ENCODE data around the gene AMDHD1.

Gene AMDHD1, protein sequence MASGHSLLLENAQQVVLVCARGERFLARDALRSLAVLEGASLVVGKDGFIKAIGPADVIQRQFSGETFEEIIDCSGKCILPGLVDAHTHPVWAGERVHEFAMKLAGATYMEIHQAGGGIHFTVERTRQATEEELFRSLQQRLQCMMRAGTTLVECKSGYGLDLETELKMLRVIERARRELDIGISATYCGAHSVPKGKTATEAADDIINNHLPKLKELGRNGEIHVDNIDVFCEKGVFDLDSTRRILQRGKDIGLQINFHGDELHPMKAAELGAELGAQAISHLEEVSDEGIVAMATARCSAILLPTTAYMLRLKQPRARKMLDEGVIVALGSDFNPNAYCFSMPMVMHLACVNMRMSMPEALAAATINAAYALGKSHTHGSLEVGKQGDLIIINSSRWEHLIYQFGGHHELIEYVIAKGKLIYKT

DNA sequence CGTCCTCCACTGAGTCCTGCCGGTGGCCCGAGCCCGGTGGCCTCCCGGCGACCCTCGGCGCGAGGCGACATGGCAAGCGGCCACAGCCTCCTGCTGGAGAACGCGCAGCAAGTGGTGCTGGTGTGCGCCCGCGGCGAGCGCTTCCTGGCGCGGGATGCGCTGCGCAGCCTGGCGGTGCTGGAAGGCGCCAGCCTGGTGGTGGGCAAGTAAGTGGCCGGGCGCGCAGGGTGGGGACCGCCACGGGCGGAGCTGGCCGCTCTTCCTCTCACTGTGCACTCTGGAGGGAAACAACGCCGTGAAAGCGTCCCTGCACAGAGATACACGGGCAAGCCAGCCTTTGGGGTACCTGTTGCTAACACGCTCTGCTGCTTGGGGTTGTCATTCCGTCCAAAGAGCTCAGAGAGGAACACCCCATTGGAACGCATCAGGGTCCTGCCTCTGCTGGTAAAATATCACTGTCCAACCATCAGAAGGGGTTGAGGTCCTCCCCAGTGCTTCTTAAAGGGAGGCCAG is at the start of gene AMDHD1:
TSS of gene AMDHD1 (plus strand) at position 2 of the 513 bp plus-strand sequence. CDS start at position 70, 68 bp downstream.
- no peak for DNase-seq (ENCODE audit: low read depth, low spot score)

DNA sequence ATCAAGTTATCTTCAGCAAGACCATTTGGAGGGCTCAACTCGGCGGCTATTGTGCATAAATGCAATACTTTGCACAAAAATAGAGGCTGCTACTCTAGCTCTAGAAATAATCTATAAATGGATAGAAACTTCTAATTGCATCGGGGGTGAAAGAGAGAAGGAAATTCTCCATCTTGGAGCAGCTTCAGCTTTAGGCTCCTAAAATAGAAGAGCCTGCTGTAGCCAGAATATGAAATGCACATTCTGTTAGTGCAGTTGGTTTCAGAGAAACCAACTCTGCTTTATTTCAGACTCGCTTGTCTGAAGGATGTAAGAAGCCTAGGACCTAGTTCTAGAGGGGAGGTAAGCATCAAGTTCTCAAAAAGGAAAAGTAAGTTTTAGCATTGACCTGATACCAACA is 46.3 kb upstream of the AMDHD1 start:
- DNase-seq (ENCODE audit: low read depth, low spot score), result no peak

DNA sequence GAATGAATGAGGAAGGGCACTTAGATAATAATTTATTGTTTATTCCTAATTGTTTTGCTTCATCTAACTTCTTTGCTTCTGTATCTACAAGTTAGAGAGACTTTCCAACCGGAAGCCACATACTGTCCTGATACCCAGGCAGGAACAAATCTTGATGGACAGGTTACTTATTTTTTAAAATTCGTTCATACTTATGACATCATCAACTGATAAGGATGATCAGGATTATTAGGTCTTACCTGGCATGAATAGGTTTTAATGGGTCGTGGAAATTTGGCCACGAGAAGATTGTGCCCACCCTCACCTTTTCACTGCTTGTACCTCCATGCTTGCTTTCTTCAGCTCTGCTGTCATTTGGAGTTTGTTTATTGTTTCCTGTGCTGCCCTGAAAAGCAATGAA is 45.0 kb upstream of the AMDHD1 start:
- DNase-seq (ENCODE audit: low read depth, low spot score), result no peak

DNA sequence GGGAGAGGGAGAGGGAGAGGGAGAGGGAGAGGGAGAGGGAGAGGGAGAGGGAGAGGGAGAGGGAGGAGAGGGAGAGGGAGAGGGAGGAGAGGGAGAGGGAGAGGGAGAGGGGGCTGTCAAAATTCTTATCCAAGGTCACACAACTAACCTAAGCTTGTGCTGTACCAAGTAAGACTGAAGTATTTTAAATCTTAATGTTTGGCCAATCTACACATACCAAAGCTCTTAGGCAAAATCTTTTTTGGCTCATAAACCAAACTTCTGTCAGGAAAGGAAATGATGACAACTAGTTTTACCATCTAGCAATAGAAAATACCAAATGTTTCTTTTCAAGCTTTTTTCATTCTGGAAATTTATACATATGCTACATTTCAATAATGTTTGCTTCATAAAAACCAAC is 34.6 kb upstream of the AMDHD1 start:
- no peak for DNase-seq (ENCODE audit: low read depth, low spot score)

DNA sequence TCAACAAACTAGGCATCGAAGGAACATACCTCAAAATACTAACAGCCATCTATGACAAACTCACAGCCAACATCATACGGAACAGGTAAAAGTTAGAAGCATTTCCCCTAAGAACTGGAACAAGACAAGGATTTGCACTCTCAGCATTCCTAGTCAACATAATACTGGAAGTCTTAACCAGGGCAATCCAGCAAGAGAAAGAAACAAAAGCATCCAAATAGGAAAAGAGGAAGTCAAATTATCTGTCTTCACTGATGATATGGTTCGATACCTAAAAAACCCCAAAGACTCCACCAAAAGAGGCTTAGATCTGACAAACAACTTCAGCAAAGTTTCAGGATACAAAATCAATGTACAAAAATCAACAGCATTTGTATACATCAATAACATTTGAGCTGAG is 33.3 kb upstream of the AMDHD1 start:
- no peak for DNase-seq (ENCODE audit: low read depth, low spot score)

DNA sequence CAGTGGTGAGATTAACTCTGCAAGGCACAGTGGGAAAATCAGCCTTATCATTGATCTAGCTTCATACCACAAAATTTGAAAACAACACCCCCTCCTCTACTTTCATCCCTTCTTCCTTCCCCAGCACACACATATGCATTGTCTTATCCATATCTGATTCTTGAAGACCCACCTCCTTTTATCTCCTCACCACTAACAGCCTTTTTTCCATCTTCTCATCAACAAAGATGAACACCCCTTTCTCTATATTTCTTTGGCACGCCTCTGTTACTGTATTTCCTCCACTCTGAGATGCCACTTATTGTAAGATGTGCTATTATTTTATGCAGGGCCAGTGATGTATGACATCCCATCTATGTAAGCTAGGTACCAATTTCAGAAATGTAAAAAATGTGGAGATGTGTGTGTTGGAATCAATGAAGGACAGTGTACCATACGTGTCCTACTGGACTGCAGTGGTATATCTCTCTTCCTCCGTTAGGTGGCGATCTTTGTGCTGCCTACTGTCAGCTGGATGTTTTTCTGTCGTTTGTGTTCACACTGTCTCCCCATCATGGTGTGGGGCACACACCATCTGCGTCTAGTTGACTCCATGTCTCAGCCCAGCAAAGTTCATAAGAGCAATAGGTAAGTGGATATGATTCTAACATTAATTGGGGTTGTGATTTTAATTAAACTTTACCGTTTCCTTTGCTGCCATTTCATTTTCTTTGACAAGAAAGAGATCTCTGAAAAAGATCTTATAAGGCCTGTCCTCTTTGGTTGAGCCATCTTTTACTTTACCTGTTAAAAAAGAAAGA is 24.7 kb upstream of the AMDHD1 start:
- DNase-seq (ENCODE audit: low read depth, low spot score), result no peak

DNA sequence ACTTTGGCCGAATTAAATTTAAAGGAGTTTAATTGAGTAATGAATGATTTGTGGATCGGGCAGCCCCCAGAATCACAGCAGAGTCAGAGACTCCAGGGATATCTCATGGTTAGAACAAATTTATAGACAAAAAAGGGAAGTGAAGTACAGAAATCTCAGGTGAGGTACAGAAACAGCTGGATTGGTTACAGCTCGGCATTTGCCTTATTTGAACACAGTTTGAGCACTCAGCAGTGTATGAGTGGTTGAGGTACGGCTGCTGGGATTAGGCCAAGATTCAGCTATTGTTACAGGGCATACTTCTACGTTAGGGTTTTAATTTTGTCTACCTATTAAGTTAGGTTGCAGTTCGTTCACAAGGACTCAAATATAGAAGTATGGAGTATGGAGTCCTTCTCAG is 24.0 kb upstream of the AMDHD1 start:
- no peak for DNase-seq (ENCODE audit: low read depth, low spot score)

DNA sequence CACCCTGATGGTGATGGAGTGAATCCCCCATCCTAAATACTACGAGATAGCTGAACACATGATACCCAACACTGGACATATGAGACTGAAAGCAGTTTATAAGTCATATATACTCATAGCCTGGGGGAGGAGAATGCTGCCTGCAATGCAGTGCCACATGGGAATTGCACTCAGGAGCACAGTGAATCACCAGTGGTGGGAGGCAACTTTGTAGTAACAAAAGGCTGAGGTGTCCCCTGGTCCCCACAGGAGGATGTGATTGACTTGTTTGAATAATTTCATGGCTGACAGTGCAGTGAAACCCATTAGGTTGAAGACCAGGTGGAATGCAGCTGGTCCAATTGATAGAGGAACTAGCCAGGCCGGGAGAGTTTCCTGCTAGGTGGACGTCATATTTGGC is 20.9 kb upstream of the AMDHD1 start:
- no peak for DNase-seq (ENCODE audit: low read depth, low spot score)

DNA sequence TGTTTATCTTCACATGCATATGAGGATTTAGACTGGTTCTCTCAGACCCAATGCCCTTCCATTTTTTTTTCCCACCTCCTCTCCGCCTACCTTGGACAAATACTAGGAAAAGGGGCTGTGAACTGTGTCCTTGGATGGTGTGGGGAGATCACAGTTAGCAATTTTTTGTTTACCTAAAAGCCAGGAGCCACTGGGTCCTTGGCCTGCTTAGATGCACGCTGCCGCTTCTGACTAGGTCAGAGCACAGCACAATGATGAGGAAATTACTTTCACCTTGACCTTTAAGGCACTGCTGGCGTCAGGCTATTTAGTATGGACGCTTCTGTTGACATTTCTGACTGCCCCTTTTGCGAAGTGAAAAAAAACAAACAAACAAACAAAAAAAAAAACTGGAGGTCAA is 2.6 kb upstream of the AMDHD1 start:
- DNase-seq (ENCODE audit: low read depth, low spot score), result no peak

DNA sequence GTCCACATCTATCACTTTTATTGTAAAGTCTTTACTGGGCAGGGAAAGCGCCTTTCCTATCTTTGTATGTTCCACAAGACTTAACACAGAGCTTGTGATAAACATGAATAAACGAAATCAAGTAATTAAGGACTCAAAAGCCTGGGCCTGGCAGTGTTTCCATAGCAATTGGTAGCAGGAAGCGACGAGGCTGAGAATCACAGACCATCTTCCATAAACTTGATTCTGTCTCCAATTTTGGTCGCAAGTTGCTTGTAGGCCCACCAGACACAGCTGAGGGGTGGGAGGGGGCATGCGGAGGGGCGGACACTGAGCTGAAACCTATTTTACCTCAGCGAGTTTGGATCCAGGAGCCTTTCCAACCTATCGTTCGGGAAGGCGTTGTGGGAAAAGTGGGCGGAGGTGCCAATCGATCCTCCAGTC is 1.0 kb upstream of the AMDHD1 start:
- no peak for DNase-seq (ENCODE audit: low read depth, low spot score)

DNA sequence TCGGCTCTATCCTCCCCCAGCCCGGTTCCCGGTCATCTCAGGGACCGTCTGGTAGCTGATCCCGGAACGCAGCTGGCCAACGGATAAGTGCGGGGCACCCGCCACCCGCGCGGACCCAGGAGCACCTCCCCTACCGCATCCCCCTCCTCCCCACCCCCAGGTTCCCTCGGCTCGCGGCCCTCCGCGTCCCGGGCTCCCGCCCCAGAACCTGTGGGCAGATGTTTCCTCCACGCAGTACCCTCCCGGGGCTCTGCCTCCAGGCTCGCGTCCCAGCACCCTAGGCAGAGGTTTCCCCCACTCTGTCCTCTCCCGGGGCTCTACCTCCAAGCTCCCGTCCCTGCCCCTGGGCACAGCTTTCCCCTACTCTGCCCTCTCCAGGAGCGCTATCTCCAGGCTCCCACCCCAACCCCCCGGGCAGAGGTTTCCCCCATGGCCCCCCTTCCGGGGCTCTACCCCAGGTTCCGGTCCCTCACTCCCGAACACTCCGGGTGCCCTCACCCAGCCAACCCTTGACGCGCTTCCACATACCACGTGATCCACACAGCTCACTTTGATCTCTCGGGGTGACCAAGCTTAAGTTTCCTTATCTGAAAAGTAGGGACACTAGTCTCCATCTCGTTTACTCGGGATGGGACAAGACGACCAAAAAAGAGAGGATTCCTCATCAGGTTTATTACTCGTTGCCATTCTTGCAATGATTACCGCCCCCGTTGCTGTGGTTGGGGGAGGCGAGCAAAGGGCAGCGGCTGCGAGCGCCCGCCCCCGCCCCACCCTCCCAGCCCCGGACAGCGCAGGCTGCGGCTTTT is 404 bp upstream of the AMDHD1 start, which contains the start of gene CCDC38:
TSS of gene CCDC38 (minus strand) at position 91 of the 806 bp plus-strand sequence. CDS start 6,105 bp downstream, outside the sequence.
- peak; percentile 57 for DNase-seq (ENCODE audit: low read depth, low spot score)

DNA sequence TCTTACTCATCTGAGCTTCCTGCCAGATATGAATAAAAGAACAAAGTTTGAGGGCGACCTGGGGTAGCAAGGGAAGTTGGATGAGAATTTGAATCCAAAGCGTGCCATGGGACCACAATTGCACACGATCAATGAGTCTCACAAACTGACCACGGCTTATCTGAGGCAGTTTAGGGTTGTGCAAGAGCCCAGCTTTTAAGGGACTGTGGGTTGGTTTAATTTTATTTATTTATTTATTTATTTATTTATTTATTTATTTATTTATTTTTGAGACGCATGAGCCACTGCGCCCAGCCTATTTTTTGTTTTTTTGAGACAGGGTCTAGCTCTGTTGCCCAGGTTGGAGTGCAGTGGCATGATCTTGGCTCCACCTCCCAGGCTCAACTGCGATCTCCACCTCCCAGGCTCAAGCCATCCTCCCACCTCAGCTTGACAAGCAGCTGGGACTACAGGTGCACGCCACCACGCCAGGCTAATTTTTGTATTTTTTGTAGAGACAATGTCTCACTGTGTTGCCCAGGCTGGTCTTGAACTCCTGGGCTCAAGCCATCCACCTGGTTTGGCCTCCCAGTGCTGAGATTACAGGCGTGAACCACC is 1.1 kb downstream of the AMDHD1 start:
- DNase-seq (ENCODE audit: low read depth, low spot score), result no peak

DNA sequence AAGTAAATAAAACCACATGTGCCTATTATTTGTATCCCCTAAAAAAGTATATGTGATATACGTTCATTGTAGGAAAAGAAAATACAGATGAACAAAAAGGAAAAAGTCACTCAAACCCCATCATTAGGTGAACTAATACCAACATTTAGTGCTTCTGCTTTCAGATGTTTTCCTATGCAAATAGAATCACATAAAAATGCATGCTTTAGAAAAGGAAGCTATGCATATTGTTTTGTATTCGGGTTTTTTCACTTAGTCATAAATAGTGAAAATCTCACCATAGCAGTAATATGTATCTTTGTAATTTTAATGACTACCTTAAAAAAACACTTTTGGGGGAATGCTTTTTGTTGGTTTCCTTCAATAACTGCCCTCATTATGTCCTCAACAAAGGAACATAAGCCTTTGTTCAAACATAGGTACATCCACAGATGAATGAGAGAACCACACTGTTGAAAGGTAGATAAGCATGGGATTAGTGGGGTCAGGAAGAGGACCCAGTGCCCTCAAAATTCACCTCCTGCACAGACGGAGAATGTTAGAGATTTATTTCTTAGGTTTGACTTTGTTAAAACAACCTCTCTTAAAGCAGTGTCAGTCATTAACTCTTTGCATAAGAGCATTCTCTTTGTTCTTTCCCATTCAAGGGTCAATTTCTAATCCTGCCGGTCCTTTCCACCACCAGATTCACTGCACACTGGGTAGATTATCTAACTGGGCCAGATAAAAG is 6.5 kb downstream of the AMDHD1 start:
- no peak for DNase-seq (ENCODE audit: low read depth, low spot score)

DNA sequence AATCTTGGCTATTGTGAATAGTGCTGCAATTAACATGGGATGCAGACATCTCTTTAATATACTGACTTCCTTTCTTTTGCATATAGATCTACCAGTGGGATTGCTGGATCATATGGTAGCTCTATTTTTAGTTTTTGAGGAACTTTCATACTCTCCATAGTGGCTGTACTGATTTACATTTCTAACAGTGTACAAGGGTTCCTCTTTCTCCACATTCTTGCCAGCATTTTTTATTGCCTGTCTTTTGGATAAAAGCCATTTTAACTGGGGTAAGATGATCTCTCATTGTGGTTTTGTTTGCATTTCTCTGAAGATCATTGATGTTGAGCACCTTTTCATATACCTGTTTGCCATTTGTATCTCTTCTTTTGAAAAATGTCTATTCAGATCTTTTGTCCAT is 8.4 kb downstream of the AMDHD1 start:
- DNase-seq (ENCODE audit: low read depth, low spot score), result no peak

DNA sequence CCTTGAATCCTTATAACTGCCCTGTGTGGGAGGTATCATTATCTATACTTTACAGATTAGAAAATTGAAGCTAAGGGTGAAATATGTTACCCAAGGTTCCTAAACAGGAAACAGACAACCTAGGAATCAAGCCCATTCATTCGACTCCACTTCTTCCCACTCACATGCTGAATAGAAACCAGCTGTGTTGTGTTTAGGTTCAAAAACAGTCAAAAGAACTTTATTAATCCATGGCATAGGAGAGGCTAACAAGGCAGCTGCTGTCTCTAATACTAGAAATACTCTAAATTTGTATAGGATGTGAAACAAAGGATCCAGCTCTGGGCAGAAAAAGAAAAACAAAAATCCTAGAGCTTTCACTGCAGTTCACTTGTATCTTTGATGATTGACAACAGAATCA is 9.9 kb downstream of the AMDHD1 start:
- DNase-seq (ENCODE audit: low read depth, low spot score), result no peak

DNA sequence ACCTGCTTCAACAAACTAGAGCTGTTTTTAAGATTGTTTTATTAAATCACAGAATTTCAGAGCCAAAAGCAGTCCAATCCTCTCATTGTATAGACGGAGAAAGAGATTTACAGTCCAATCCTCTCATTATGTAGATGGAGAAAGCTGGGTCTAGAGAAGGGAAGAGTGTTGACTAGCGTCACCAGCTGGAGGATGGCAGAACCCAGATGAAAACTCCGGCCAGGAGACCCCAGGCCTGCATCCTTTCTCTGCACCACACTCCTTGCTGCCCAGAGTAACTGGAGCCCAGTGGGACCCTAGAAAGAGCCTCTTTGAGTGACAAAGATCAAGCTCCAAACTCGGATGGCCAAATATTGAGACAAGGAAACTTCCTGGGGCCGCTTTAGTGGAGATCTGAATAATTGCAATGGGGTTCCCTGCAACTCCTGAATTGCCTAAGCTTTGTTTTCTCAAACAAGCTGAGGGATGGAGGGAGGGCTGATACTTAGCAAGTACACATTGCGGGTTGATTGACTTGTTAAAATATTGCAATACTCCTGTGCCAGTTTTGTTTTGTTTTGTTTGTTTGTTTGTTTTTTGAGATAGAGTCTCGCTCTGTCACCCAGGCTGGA is 12.5 kb downstream of the AMDHD1 start:
- no peak for DNase-seq (ENCODE audit: low read depth, low spot score)

DNA sequence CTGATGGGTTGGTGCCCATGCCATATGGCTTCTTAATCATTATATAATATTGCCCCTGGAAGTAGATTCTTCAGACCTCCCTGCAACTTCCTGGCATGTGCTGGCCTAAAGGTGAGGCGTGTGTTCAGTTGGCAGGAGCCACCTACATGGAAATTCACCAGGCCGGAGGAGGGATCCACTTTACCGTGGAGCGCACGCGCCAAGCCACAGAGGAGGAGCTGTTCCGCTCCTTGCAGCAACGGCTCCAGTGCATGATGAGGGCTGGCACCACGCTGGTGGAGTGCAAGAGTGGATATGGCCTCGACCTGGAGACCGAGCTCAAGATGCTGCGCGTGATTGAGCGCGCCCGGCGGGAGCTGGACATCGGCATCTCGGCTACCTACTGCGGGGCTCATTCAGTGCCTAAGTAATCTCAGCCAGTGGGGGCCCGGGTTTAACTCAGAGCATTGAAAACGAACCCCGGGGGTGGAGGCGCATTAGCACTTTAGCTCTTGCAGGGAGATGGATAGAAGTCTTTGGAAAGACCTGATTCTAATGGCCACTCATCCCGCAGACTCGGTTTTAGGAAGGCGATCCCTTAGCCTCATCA is 13.5 kb downstream of the AMDHD1 start:
- no peak for DNase-seq (ENCODE audit: low read depth, low spot score)

DNA sequence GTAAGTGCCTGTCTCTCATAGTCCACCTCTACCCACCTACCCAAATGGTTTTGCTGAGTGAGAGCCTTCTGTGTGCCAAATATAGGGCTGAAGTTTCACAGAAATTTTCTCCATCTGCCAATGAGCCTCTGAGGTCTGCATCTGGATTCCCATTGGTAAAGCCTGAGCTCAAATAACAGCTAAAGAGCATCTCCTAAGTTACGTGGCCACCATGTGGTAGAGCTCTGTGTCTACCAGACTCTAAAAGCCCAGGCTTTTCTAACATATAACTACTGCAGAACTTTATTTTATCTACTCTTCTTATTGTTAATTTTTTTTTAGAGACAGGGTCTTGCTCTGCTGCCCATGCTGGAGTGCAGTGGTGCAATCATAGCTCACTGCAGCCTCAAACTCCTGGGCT is 16.0 kb downstream of the AMDHD1 start:
- no peak for DNase-seq (ENCODE audit: low read depth, low spot score)

DNA sequence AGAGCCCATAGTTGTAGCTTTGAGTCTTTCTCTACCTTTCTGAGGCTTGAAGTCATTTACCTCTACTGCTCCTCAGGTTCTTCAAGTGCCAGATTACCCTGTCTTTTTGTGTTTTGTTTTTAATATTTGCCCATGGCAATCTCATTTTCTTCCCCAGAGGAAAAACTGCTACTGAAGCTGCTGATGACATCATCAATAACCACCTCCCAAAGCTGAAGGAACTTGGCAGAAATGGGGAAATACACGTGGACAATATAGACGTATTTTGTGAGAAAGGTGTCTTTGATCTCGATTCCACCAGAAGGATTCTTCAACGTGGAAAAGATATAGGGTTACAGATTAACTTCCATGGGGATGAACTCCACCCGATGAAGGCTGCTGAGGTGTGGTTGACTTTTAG is 17.1 kb downstream of the AMDHD1 start:
- no peak for DNase-seq (ENCODE audit: low read depth, low spot score)

DNA sequence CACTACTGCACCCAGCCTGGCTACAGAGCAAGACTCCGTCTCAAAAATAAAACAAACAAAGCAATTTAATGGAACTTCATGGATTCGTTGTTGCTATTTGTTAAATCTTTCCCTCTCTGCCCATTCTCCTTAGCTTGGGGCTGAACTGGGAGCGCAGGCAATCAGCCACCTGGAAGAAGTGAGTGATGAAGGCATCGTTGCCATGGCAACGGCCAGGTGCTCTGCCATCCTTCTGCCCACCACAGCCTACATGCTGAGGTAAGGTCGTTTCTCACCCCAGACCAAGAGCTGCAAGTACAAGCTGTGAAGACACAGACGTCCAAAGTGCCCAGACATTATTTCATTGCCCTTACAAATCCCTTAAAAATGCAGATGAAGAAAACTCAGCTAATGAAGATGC is 19.1 kb downstream of the AMDHD1 start:
- no peak for DNase-seq (ENCODE audit: low read depth, low spot score)
